Stimulated activated CD4-positive, alpha-beta T cell treated with anti-CD3 and anti-CD28 coated beads, TNF-alpha, amount 100 ng/mL, for 48 hours (primary cell): ENCODE measurements around the gene ACTN2.

Experiments
- DNase-seq, 3 donors: peaks; one replicate each; pipeline ENCODE4 v3.0.0-alpha.2; 2020; ENCODE audit warnings: low read depth in 3 of 3

The ACTN2 gene

DNA sequence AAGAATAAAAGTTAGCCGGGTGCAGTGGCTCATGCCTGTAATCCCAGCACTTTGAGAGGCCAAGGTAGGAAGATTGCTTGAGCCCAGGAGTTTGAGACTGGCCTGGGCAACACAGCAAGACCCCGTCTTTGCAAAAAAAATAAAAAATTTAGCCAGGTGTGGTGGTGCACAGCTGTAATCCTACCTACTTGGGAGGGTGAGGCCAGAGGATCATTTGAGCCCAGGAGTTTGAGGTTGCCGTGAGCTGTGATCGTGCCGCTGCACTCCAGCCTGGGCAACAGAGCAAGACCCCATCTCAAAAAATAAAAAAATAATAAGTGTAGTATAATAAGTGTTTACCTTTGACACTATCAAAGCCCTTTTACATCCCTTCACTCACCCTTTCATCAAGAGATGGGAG is 5.0 kb downstream of the ACTN2 start:
- no peak for DNase-seq

DNA sequence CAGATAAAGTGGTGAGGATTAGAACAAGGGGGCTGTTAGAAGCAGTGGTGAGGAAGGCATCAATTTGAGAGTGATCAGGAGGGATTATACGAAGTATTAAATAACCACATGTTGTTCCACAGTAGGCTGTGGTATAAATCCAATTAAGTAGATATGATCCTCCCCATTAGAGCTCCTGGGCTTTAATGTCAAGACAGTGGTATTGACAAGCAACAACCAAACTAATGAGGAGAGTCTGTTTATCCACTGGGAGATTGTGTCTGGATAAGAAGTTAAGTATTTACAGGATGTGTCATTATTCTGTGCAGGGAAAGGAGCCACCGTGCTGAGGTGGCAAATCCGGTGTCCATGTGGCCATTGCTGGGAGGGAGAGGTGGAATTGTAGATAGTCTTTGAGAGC is 5.8 kb downstream of the ACTN2 start:
- DNase-seq, result no peak

DNA sequence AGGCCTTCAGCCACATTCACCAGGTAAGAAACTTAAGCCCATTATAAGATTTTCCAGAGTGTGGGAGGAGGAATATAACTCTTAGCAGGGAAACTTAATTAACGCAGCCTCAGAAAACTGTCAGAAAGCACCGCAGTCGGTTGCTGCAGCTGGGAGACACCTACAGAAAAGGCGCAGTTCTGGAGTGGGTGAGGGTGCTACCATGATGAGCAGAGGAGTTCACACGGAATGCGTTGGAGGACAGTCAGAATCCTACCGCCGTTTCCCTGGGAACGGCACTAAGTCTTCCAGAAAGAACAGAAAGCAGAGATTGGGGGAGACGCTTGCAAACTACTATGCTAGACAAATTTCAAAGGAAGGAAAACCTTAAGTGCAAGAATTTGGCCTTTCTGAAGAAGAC is 6.4 kb downstream of the ACTN2 start:
- DNase-seq, result no peak

DNA sequence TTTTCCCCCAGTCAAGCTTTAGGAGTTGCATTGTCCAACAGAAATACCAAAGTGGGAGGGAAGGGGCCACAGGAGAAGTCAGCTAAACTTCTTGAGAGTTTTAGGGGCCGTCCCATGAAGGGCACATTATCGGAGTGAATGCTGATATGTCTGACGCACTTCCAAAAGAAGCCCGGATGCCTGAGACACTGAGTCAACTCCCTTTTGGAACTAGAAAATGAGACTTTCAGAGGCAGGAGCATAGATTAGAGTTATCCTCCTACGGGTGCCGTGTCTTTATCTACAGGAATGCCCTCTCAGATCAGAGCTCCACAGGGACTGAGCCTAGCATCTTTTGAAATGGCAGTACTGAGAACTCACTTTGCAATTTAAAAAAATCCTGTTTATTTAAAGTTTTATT is 13.1 kb downstream of the ACTN2 start:
- no peak for DNase-seq

DNA sequence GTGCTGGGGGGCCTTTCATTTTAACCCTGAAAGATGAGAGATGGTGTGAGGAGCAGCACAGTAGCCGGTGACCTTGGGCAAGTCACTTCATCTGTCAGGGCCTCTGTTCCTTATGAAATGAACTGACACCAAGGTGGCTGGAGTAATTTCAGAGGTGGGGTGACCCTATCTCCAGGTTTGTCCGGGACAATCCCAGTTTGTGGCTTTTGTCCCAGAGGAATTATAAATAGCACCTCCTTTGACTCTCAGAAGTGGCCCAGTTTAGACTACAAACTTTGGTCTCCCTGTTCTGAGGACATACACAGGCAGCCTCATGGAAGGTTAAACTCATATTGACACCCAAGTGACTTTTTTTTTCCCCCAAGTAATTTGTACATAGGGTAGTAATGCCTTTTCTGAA is 14.6 kb downstream of the ACTN2 start:
- DNase-seq, result no peak

DNA sequence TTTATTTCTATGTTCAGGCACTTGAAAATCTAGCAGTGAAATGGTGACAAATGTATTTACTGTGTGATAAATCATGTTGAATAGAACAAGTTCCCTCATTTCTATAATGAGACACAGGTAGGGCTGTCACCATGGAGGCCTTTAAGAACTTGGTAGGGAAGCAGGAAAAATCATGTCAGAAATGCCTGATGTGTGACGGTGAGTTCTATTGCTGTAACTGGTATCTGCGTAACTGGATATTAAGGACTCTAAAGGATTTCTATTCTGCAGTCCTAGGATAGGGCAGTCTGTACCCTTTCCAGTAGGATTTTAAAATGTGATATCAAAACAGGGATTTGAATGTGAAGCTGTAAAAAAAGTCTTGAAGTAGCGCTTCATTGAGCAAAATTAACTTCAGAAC is 15.5 kb downstream of the ACTN2 start:
- no peak for DNase-seq

DNA sequence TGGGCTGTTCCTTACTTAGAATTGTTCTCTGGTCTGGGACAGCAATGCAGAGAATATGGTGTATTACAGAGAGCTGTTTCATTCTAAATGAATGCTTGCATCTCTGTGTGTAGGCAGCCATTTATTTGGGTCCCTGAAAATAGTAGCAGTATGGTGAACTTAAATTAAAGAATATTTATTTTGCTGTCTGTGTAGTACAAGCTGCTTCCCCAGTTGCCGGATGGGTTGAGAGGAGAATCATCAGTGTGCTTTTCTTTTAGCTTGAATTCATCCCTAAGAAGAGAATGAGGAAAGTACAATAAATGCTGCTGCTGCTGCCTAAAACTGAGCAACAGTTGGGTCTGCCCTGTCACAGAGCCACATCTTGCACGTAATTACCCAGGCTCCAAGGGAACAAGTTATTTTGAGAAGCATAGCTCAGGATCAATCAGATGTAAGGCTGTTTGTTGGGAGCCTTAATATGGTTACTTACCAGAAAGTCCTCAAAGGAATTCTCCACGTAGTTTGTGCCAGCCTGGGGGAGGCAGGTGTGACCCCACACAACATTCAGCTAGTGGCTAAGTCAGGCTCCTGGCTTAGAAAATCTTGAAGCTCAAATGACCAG is 16.6 kb downstream of the ACTN2 start:
- no peak for DNase-seq

DNA sequence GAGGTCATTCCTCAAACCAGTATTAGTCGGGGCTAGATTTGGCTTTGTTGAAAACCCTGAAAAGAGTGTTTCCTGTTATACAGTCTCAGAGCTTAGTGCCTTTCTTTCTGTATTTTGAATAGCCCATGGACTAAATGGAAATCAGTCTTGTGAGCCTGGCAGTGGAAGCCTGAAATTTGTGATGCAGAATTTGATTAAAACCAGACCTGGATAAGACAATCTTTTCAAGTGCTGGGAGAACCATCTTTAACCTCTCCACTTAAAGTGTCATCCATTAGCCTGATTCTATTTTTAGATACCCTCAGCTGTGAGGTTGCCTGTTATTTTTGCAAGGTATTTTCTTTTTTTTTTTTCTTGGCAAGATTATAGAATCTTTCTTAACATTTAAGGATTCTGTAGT is 19.5 kb downstream of the ACTN2 start:
- DNase-seq, result no peak

DNA sequence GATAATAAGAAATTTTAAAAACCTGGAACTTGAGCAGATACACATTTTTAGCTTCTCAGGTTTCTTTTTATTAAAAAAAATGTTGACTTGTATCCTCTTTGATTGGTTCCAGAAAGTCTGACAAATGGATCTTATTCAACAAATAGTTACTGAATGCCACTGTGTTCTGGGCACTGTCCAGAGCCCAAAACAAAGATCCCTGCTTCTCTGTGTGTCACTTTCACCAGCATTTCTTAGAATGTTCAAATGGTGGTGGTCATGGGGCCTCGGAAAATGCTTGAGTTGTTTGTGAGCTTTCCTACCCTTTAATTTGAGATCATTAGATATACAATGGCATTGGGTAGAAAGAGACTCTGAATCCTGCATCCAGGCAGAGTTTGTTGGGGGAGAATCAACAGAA is 19.9 kb downstream of the ACTN2 start:
- DNase-seq, result no peak

DNA sequence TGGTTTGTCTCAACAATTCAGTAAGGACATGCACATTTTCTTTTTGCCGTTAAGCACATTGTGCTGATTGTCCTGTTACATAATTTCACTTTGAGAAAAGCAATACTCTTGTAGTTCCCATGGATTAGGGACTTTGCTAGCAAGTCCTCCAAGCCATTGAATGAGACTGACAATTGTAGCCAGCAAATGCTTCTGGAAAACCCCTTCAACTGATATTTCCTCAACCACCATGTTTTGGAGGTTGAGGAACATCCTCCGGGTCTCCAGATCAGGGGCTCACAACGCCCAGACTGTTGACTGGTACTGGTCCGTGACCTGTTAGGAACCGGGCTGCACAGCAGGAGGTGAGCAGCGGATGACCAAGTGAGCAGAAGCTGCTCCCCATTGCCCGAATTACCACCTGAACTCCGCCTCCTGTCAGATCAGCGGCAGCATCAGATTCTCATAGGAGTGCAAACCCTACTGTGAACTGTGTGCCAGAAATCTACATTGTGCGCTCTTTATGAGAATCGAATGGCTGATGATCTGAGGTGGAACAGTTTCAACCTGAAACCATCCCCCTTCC is 24.1 kb downstream of the ACTN2 start:
- no peak for DNase-seq

DNA sequence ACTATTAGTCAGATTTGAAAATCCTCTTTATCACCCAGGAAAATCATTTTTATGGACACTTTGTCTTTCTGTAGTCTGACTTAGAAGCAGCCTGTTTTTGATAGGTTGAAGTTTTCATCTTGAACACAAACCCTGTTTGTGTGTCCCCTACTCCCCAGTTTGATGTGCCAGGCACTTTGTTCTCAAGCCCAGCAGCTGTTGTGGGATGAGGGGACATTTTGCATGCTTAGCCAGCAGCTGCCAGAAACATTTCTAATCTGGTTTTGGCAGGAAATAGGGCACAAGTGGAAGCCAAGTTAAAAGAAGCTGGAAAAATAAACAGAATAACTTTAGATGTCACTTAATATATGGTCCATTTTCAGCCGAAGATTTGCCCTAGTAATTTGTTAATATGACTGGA is 29.9 kb downstream of the ACTN2 start:
- DNase-seq, result no peak

DNA sequence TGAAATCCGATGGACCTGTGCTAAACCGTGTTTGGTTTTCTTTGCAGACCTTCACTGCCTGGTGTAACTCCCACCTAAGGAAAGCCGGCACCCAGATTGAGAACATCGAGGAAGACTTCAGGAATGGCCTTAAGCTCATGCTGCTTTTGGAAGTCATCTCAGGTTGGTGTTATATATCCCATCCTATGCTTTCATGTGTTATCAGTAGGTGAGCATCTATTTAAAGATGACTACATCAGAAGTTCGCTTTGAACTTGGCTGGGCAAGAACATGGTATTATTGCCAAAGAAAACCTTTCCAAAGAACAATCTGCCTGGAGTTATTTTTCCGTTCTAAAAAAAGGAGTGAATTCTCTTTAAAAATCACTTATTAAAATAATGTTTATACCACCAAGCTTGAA is 31.5 kb downstream of the ACTN2 start:
- DNase-seq, result no peak

DNA sequence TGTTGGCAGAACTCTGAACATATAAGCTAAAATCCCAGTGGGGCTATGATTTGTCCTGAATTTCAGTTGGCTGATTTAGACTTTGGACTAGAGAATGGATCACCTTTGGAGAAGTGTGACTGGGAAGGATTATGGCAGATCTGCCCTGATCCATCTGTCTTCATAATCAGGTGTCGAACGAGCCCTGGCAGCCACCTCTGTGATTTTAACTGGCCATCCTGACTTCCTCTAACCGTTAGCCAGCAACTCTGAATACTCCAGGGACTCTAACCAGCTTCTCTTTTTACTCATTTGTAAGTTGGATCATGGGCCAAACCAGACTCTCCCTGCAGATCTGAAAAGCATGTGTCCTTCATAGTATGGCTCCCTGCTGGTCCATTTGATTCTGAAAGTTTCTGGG is 32.0 kb downstream of the ACTN2 start:
- DNase-seq, result no peak

DNA sequence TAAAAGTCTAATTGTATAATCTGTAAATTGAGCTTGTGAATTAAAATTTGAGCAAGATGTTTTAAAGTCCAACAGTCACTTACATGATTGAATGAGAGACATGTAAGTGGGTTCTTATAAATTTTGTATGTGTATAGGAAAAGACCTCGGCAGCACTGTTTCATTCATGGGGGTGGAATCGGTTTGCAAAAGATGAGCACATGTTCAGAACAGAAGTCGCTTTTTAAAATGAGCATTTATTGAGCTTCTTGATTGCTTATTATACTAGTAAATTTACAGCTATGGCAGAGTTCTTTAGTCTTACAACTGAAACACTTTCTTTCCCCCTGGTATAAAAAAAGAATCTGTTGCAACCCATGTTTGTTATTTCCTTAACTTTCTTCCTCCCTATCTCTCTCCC is 33.9 kb downstream of the ACTN2 start:
- DNase-seq, result no peak

DNA sequence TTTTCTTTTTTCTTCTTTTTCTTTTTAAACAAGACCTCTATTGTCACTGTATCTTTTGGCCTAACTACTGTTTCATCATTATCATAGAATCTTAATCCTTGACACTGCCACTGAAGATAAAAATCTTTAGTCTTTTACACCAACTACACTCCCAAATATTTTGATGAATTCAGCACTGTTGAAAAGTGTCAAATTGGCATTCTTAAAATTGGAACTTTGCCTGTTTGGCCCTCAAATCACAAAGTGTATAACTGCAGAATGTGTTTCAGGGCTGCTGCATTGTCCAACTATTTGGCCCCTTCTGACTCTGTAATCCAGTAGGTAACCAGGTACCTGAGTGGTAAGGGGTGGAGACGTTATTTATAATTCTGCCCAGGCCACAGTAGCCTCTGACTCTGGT is 34.3 kb downstream of the ACTN2 start:
- DNase-seq, result no peak

DNA sequence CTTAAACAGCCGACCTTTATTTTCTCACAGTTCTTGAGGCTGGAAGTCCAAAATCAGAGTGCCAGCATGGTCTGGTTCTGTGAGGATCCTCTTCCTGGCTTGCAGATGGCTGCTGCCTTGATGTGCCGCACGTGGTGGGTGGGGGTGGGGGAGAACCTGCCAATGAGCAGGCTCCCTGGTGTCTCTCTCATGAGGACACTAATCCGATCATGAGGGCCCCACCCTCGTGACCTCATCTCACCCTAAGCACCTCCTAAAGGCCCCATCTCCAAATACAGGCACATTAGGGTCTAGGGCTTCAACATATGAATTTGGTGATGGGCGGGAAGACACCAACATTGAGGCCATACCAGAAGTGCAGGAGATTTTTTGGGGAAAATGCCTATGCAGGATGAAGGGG is 37.8 kb downstream of the ACTN2 start:
- DNase-seq, result no peak

DNA sequence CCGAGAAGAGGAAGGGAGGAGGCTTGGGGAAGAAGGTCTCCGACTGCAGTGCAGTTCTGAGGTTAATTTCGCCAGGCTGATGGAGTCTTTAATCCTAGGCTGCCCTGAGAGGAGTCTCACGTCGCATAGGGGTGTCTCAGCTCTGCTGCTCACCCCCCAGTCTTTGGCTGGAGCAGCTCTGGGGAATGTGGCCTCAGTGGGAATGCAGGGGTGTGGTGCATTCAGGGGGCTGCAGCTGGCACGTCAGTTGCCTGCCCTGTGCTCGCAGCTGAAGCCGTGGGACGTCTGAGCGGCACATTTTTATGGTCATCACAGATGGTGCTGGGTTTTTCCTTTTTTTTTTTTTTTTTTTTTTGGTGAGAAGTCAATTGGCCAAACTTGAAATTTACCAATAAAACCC is 38.2 kb downstream of the ACTN2 start:
- no peak for DNase-seq

DNA sequence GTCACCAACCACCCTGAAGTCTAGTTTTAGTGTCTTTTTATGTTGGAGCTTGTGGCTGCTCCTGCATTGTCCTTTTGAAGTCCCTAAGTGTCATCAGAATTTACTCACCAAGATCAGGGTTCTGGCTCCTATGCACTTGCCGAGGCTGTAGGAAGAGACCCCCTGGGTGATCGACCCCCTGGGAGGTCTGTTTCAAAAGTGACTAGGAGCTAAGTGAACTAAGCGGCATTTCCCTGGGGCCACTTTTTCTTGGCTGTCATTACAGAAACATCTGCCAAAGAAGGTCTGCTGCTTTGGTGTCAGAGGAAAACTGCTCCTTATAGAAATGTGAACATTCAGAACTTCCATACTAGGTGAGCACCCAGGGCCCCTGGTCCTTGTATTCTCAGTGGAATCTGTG is 39.4 kb downstream of the ACTN2 start:
- DNase-seq, result no peak

DNA sequence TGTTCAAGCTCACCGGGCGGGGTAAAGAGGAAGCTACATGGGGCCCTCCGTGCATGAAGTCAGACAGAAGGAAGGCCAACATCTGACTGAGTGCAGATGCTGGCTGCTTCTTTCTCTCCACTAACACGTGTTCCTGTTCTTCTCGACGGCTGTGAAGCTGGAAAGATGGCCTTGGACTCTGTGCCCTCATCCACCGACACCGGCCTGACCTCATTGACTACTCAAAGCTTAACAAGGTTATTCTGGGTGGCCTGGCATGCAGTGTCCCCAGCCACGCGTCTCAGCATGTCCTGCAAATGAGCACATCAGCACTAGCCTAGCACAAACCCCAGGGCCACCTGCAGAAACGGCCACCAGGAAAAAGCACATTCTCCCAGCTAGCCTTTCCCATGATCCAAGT is 41.2 kb downstream of the ACTN2 start:
- DNase-seq, result no peak

DNA sequence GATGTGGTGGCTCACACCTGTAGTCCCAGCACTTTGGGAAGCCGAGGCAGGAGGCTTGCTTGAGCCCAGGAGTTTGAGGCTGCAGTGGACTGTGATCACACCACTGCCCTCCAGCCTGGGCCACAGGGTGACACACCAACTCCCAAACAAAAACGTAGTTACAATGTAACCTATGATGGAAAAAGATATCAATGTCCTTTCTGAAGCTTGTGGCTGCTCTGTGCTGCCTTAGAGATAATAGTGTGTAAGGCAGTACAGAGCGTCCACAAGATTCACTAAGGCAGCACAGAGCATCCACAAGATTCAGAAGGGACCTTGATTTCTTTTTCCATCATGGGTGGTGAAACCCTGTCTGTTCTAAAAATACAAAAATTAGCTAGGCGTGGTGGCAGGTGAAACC is 42.5 kb downstream of the ACTN2 start:
- no peak for DNase-seq

DNA sequence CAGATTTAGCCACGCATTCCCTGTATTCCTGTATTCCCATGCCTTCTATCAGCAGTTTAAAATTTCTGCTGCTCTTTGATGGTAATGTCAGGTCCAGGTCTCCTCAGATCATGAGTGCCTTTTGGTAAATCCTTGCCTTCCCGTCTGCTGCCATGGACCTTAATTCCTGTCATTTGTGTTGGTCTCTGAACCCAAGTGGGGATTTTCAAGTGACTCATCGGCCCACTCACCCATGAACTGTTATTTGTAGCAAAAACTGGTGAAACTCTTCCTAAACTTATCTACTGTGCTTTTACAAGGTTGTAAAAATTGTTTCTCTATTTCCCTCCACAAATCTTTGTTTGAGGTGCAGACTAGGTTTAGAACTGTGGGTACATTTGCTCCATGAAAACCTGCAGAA is 47.4 kb downstream of the ACTN2 start:
- no peak for DNase-seq

DNA sequence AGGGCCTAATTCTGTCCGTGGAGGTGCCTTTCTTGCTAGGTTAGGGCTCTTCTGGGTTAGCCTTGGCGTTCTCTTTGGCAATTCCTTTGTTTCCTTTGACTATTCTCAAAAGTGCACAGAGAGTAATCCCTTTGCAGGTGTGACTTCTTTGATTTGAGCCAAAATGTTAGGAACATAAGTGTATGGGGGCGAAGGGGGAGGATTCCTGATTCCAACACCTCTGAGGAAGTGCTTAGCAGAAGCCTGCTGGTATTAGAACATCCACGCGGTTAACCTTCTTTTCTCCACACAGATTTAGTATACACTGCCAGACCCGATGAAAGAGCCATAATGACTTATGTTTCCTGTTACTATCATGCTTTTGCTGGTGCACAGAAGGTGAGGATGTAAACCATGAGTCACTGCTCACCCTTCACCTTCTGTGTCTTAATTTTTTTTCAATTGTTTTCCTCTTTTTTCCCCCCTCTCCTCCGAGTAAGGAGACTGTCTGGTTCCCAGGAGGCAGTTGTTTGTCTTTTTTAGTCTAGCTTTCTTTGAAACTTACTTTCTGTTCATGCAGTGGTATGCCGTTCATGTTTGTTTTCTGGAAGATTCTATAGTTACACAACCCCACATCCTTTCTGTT is 48.0 kb downstream of the ACTN2 start:
- DNase-seq, result no peak

DNA sequence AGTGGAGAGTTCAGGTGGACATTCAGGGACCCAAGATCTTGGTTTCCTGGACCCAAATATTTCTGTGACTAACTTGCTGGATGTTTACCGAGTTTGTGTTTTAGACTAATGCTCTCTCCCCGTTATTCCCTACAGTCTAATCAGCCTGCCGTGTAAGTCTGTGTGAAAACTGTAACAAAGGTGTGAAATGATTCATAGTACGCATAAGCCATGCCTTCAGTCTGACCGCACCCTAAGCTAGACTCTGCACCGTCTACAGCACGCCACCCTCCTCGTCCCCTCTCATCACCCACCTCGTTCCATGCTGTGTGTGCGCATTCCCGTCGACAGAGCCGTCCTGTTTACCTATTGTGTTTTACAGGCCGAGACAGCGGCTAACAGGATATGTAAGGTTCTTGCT is 50.5 kb downstream of the ACTN2 start:
- no peak for DNase-seq

DNA sequence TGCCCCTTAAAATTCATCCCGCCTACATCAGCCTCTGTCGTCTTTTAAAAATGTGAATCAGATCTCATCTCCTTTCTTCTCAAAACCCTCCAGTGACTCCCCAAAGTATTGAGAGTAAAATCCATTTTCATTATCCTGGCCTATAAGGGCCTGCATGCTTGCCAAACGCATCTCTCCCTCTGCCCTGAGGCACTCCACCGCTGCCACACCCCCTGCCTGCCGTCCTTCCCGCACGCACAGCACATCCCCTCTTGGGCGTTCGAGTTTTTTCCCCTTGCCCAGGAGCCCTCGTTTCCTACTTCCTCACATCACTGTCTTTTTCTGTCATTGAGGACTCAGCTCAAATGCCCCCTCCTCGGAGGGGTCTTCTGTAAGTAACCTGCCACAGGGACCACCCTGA is 55.5 kb downstream of the ACTN2 start:
- no peak for DNase-seq
